GM19043 (cell line): Measurements from ENCODE around the gene PSMB11.
"Not testable (repeated sequence)": the region's sequence is repeated elsewhere in the genome, so short reads cannot be mapped to it uniquely, and the experiment has no call there.

Experiments
- ATAC-seq: cut with Tn5 transposase; IDR thresholded peaks from one replicate; pipeline ENCODE4 v1.9.1; 2021; ENCODE audit warnings: low read depth; ENCODE audit not compliant: unreplicated experiment

The PSMB11 gene

DNA sequence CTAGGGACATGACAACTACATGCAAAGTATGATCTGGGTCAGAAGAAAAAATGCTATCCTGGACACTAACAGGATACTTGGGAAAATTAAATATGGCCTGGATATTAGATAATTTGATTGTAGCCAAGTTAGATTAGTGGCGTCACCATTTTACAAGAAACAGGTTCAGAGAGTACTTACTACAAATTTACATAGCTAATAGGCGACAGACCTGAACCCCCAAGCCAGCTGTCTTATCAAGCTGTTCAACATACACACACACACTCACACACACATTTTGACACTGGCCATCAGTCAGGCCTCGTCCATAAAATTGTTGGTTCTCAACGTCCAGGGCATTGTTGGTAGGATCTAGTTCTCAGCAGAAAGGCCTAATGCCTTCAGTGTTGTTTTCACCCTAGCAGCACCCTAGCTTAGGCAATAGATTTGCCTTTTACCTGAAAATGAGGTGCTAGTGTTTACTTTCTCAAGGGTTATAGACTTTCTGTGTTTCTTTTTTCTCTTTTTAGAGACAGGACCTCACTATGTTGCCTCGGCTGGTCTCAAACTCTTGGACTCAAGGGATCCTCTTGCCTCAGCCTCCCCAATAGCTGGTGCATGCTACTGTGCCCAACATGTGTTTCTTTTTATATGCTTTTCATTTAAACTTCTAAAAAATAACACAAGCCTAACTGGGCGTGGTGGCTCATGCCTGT, 28.8 kb upstream of the PSMB11 start:
- ATAC-seq = no peak

DNA sequence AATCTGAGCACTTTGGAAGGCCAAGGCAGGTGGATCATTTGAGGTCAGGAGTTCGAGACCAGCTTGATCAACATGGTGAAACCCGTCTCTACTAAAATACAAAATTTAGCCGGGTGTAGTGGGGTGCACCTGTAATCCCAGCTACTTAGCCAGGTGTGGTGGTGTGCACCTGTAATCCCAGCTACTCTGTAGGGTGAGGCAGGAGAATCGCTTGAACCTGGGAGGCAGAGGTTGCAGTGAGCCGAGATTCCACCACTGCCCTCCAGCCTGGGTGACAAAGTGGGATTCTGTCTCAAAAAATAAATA, 28.3 kb upstream of the PSMB11 start:
- ATAC-seq = not testable (repeated sequence)

DNA sequence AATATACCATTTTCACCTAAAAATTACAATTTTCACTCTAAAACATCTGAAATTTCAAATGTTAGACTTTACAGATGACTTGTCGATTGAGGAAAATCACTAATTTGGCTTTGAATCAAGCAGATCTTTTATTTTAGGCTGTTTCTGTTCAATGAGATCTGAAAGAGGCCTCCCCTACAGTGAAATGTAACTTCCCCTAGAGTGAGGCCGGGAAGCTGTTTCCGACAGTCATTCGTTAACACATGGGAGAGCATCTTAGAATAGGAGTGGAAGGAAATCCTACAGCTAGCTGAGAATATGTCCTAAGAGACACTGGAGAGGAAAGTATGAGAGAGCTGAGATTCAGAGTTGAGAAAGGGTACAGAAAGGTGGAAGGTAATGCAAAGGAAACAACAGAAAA, 26.4 kb upstream of the PSMB11 start:
- ATAC-seq = no peak

DNA sequence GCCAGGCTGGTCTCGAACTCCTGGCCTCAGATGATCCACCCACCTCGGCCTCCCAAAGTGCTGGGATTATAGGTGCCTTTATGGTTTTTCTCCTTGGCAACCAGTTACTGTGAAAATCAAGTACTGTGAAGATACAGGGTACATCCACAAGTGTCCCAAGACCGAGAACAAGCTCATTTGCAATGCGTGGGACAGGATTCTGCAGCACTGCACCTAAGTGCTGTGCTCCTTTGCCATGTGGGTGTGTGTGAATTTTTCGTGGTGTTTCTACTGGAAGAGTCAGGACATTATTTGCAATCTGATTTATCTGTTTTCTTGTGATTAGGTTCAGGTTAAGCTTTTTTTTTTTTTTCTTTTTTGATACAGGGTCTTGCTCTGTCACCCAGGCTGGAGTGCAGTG, 24.9 kb upstream of the PSMB11 start:
- ATAC-seq = no peak

DNA sequence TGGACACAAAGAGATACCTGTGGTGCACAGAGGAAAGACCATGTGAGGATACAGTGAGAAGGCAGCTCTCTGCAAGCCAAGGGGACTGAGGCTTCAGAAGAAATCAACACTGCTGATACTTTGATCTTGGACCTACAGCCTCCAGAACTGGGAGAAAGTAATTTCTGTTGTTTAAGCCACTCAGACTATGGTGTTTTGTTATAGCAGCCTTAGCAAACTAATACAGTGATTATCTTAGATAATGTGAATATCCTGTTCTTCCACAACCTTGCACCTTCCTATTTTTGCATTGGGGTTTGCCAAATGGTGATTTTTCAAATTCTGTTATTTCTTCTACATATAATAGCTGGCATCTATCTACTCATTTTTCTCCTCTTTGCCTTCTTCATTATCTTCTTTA, 23.9 kb upstream of the PSMB11 start:
- no peak for ATAC-seq

DNA sequence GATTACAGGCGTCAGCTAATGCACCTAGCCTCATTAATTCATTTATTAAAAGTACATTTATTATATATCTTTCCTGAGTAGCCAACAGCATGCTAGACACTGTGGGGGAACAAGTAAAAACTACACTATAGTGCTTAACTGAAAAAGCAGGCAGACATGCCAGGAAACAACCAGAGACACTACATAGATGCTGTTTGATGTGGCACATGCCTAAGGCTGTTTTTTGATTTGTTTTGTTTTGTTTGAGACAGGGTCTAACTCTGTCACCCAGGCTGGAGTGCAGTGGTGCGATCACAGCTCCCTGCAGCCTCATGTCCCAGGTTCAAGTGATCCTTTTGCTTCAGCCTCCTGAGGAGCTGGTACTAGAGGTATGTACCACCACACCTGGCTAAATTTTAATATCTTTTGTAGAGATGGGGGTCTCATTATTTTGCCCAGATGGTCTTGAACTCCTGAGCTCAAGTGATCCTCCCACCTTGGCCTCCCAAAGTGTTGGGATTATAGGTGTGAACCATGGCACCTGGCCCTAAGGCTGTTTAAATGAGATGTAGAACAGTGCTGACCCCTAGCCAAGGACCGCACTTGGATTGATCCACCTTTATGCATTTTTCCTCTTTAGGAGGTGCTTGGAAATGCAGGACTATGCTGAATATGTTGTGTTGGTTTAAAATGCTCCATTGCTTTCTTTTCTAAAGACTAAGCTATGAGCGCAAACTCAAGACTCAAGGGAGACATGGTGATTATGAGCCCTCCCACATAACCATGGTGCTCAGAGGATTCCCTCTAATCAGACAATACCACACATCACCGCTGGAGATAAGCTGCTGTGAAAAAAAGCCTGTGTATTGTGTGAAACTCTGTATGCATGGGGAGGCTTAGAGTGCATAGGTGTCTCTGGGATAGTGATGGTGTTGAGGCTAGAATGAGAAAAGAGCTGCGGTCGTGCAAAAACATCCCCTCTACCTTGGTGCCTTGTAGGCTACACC, 21.6 kb upstream of the PSMB11 start:
- no peak for ATAC-seq

DNA sequence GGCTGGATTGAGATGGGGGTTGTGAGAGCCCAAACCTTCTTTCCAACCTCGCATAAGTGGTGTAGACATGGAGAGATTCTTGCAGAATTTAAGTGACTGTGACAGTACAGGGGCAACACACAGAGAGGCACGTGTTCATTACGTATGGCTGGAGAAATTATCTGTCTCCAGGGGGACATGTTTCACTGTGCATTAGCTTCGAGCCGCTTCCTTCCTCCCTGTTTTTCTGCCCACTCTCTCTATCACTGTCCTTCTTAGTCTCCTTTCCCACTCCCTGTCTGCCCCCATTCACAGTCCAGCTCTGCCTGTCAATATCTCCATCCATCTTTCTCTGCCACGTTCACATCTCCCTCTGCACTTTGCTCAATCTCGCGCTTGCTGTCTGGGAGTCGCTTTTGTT, 20.6 kb upstream of the PSMB11 start:
- ATAC-seq = no peak

DNA sequence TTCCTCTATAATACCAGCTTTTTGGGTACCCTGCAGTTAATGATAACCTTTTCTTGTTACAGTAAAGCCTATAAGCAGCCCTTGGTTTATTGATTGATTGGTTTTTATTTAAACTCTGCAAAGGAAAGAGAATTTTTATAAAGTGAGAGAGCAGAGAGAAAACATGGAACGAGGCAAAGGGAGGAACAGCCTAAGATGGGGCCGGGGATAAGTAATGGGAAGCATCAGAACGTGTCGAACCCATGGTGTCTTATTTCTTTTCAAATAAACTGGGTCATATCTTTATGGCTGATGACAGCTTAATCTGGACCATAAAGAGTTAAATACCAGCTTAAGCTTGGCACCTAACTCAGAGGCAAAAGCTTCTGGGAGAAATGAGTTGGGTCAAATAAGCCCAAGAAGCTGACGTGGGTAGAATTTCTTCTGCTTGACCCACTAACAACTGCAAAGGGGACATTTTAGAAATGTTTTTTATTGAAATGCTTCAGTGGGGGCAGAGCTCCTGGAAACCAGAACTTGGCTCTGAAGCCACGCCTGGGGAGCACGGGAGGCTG, 20.0 kb upstream of the PSMB11 start:
- ATAC-seq = no peak

DNA sequence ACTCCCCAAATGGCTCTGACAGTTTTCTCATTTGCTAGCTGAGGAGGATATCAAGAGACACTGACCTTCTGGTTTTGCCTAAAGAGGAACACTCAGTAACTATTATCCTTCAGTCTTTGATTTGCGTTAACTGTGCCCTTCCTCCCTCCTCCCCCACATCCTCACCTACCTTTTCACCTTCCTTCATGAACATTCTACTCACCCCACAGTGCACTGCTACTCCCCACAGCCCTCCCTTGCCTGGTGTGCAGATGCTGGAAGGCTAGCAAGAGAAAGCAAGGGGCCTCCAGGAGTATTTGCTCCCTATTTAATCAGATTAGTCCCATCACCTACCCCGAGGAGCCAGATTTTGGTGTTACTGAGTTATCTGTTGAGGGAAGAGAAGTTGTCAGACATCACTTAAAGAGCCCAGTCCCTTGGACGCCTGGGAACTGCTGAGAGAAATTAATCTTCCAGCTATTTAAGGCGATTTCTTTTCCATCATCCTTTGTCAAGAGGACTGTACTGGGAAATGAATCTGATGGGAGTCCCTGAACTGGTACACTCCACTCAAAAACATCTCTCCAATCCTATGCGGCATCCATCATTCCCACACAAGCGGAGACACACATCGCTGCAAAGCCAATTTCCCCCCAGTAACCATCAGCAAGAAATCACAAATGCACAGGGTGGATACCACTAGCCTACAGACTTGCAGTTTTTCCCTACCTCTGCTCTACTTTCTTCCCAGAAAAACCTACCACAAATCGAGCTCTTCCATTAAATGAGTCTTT, 18.8 kb upstream of the PSMB11 start:
- no peak for ATAC-seq

DNA sequence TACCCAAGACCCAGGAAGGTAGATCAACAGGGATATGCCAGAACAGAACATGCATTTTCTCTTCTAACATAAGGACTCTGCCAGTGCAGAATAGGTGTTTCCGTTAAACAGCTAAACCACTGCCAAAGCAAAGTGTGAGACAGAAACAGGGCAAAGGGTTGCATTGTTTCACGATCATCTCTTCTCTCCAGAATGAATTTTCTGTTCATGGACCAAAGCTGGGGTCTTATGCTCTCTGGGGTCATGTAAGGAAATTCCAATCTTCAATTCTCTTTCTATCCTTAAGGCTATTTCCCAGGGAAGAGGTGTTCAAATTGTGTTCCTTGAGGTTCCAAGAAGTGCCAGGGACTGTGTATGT, 18.2 kb upstream of the PSMB11 start:
- no peak for ATAC-seq

DNA sequence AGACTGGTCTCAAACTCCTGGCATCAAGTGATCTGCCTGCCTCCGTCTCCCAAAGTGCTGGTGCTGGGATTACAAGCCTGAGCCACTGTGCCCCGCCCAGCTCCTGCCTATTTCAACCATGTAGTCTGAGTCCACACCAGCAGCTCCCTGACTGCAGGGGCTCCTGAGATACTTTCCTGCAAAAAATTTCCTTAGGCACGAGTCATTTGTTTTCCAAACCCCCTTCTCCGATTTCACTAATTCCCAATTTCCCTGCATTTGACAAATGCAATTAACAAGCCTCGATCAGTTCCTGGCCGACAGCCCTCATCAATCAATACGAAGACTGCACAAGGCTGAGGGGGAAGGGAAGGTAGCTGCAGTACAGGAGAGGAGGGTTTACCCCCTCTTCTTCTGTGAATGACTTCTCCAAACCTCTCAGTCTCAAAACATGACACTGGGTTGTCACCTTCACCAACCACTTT, 17.4 kb upstream of the PSMB11 start:
- ATAC-seq = no peak

DNA sequence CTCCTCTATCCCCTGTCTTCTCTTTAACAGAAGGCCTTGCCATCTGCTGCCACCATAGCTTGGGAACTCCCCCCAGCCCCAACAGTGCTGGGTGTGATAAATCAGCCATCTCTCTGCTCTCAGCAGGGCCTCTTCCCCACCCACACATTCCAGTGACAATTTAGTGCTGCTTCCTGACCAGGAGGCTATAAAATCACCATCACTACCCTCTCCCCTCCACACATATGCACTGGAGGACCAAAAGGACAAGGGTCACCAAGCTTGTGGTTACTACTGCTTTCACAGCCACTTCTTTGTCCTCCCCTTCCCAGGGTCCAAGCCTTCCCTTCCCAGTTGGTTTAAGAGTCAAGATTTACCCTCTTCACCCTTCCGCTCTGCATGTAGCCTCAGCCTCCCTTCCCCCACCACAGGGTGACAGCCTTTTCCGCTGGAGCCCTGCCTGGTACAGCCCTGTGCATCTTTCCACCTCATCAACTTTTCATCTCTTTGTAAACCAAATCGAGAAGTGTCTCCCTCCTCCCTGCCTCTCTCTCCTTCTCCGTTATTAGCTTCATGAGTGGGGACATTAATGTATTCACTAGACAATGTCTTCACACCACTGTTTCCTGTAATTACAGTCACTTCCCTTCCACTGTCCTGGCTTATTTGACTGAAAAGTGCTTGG, 16.7 kb upstream of the PSMB11 start:
- ATAC-seq = no peak

DNA sequence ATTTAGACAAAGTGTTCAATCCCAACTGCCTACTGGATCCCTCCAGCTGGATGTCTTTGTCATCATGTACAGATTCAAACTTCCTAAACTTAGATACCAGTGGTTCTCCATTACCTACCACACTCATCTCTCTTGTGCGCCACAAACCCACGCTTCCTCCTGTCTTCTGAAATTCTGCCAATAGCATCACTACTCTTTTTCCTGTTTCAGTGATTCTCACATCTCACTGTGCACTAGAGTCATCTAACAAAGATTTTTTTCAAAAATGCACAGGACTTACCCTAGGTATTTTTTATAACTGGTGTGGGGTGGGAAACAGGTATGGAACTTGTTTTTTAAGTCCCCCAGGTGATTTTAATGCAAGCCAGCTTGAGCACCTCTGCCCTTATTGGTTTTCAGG, 13.2 kb upstream of the PSMB11 start:
- no peak for ATAC-seq

DNA sequence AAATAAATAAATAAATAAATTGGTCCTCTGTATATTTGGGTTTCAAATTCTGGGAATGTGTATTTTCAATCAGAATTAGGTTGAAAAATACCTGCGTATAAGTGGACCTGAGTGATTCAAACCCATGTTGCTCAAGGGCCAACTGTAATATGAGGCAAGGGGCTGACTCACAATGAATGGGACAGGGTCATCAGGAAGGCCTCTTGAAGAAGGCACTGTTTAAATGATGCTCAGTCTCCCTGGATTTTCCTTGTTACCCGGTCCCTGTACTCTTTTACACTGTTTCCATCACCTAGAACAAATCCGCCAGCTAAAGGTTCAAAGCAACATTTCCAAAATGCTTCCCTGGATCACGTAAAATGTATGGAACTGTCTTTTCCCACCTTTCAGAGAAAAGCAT, 11.1 kb upstream of the PSMB11 start:
- no peak for ATAC-seq

DNA sequence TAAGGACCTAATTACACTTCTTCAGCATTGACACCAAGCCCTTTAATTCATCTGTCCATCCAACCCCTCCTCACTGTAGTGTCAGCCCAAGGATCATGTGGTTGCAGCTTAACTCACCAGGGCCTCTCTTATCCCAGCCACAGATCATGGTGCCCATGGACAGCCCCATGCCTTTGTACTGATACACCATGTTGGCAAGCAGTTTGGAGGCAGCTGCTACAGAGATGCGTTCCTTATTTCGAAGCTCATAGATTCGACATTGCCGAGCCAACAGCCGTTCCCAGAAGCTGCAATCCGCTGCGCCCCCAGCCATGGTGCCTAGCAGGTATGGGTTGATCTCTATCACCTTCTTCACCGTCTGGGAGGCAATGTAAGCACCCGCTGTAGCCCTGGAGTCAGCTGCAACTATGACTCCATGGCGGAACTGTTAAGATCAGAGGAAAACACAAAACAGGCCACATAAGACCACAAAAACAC, 8.7 kb upstream of the PSMB11 start:
- no peak for ATAC-seq

DNA sequence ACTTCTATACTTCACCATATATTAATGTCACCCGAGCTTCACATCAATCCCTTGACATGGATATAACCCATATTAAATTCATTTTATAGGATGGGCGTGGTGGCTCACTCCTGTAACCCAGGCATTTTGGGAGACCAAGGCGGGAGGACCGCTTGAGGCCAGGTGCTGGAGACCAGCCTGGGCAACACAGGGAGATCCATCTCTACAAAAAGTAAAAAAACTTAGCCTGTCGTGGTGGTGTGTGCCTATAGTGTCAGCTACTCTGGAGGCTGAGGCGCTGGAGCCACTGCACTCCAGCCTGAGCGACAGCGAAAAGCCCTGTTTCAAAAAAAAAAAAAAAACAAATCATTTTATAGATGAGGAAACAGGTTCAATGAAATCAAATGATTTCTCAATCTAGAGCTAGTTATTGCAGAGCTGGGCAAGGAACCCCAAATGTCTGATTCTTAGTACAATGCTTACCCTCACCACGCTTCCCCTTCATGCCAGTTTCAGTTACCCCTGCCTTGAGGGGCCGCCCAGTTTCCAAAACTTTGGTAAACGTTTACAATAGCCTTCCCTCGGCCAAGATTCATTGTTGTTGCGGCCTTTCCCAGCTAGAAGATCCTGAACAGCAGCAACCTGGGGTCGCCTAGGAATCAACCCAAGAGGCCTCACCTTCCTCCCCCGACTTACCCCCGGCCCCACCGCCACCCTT, 8.1 kb upstream of the PSMB11 start:
- no peak for ATAC-seq

DNA sequence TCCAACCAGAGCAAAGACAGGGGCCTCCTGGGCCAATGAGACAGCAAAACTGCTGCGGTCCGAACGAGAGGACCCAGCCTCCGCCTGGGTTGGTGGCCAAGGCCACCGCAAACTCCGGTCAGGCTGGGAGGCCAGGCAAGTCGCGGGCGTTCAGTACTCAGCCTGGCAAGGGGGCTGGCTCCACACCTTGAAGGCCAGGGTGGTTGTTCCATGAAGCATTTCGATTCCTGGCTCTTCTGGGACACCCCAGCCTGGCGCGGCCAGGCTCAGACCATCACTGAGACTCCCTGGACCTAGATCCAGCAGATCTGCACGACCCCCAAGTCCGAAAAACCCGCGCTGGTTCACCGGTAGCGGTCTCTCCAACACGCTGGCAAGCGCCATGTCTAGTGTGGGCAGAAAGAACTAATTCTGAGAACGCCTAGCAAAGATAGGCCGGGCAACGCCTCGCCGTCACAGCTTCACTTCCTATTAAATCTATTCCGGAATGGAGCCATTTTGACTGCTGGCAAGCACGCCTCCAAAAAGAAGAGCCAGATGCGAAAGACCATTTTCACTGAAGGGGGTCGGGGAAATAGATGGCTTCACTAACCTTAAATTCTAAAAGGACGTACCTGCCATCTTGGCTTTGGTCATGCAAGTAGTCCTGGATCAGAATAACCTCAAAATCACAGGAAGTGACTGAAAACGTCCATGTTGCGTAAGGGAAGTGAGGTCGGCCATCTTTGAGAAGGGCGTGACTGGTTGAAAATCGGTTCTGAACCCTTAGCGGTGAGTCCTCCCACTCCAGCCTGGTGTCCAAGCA, 7.3 kb upstream of the PSMB11 start, which contains the start of gene PSMB5:
PSMB5 (minus strand) TSS at position 403 of the 805 bp plus-strand sequence; CDS start at position 384, 19 bp downstream.
- peak; percentile 93 for ATAC-seq

DNA sequence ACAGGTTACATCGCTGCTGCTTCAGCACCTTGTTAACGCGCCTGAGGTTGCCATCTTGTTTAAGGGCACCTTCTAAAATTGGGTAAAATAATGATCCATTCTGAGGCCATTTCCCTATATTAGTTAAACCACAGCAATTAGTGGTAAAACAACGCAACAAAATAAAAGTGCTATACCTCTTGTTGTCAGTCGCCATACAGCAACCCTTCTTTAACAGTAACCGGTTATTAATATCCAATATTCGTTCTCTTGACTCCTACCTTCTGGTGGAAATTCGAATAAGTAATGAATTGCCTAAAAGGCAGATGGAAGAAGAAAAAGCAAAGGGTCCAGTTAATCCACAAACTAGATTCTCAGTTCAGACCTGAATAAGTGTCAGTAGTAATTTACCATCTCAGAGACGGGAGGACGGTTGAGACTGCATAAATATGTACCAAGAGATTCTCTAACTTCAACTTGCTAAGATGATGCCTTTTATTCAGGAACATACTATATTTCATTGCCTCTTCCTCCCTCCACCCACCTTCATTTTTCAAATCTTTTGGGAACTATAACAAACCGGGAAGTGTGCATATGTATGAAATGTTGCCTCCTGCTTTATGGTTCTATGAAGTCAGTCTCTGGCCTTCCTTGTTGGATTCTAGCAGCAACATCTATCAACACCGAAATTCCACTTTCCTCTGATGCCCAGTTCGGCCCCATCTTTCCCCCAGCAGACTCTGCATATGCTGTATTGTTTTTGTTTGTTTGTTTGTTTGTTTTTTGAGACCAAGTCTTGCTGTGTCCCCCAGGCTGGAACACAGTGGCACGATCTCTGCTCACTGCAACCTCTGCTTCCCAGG, 6.5 kb upstream of the PSMB11 start:
- ATAC-seq = no peak
